GM23338 (cell line): ENCODE results near the gene FILIP1.

Experiments
- CREB1 ChIP-seq: fragments of 250-450 bp; sonication (Bioruptor Pico); IDR thresholded peaks from 2 replicates; pipeline ENCODE4 v1.5.0; 2020; ENCODE audit warnings: low read depth, mild to moderate bottlenecking, moderate library complexity
- CTCF ChIP-seq, 2 experiments: fragments of 200-600 bp in 1 of 2; sonication (generic) in 1 of 2; conservative IDR thresholded peaks; 2 replicates each; pipeline versions ENCODE4 v1.5.1 to v1.6.1; 2016 to 2017; ENCODE audit warnings: antibody characterized with exemption in 2 of 2, low read depth in 2 of 2, mild to moderate bottlenecking in 2 of 2, moderate library complexity in 1 of 2
- ETS1 ChIP-seq: IDR thresholded peaks from 2 replicates; pipeline ENCODE4 v1.6.1; 2016; ENCODE audit warnings: antibody characterized with exemption
- EZH2 ChIP-seq: fragments of 200-600 bp; sonication (generic); IDR thresholded peaks from one replicate; pipeline ENCODE4 v1.8.0; 2017; ENCODE audit warnings: antibody characterized with exemption, mild to moderate bottlenecking, low read depth; ENCODE audit not compliant: unreplicated experiment
- EZH2phosphoT487 ChIP-seq: fragments of 200-600 bp; sonication (generic); IDR thresholded peaks from one replicate; pipeline ENCODE4 v1.8.1; 2018; ENCODE audit warnings: antibody characterized with exemption; ENCODE audit not compliant: unreplicated experiment
- JUNB ChIP-seq: IDR thresholded peaks from one replicate; pipeline ENCODE4 v1.6.1; 2016; ENCODE audit warnings: antibody characterized with exemption; ENCODE audit not compliant: unreplicated experiment
- NANOG ChIP-seq: IDR thresholded peaks from 2 replicates; pipeline ENCODE4 v1.6.1; 2016; ENCODE audit warnings: antibody characterized with exemption, borderline replicate concordance
- POLR2AphosphoS5 ChIP-seq: IDR thresholded peaks from 2 replicates; pipeline ENCODE4 v1.6.1; 2016; ENCODE audit warnings: antibody characterized with exemption, low read depth
- TF ChIP-seq, protein P1 (sequence below): IDR thresholded peaks from one replicate; pipeline ENCODE4 v1.6.1; 2018; ENCODE audit warnings: antibody characterized with exemption; ENCODE audit not compliant: unreplicated experiment
- TF ChIP-seq, protein P2 (sequence below): fragments of 250-450 bp; sonication (Bioruptor Pico); IDR thresholded peaks from 2 replicates; pipeline ENCODE4 v1.5.0; 2020; ENCODE audit warnings: mild to moderate bottlenecking, moderate library complexity

- TF ChIP-seq, protein P1, sequence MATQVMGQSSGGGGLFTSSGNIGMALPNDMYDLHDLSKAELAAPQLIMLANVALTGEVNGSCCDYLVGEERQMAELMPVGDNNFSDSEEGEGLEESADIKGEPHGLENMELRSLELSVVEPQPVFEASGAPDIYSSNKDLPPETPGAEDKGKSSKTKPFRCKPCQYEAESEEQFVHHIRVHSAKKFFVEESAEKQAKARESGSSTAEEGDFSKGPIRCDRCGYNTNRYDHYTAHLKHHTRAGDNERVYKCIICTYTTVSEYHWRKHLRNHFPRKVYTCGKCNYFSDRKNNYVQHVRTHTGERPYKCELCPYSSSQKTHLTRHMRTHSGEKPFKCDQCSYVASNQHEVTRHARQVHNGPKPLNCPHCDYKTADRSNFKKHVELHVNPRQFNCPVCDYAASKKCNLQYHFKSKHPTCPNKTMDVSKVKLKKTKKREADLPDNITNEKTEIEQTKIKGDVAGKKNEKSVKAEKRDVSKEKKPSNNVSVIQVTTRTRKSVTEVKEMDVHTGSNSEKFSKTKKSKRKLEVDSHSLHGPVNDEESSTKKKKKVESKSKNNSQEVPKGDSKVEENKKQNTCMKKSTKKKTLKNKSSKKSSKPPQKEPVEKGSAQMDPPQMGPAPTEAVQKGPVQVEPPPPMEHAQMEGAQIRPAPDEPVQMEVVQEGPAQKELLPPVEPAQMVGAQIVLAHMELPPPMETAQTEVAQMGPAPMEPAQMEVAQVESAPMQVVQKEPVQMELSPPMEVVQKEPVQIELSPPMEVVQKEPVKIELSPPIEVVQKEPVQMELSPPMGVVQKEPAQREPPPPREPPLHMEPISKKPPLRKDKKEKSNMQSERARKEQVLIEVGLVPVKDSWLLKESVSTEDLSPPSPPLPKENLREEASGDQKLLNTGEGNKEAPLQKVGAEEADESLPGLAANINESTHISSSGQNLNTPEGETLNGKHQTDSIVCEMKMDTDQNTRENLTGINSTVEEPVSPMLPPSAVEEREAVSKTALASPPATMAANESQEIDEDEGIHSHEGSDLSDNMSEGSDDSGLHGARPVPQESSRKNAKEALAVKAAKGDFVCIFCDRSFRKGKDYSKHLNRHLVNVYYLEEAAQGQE = no peak
- TF ChIP-seq CTCF (conservative IDR thresholded peaks at IDR 0.05; ENCODE audit: low read depth in 2 of 2) (no peak), EZH2 (no peak), ETS1 (no peak), JUNB (no peak), POLR2AphosphoS5 (no peak), NANOG (no peak), CREB1 (CRISPR knock-in tag) (no peak), EZH2phosphoT487 (no peak)
- TF ChIP-seq, protein P2, sequence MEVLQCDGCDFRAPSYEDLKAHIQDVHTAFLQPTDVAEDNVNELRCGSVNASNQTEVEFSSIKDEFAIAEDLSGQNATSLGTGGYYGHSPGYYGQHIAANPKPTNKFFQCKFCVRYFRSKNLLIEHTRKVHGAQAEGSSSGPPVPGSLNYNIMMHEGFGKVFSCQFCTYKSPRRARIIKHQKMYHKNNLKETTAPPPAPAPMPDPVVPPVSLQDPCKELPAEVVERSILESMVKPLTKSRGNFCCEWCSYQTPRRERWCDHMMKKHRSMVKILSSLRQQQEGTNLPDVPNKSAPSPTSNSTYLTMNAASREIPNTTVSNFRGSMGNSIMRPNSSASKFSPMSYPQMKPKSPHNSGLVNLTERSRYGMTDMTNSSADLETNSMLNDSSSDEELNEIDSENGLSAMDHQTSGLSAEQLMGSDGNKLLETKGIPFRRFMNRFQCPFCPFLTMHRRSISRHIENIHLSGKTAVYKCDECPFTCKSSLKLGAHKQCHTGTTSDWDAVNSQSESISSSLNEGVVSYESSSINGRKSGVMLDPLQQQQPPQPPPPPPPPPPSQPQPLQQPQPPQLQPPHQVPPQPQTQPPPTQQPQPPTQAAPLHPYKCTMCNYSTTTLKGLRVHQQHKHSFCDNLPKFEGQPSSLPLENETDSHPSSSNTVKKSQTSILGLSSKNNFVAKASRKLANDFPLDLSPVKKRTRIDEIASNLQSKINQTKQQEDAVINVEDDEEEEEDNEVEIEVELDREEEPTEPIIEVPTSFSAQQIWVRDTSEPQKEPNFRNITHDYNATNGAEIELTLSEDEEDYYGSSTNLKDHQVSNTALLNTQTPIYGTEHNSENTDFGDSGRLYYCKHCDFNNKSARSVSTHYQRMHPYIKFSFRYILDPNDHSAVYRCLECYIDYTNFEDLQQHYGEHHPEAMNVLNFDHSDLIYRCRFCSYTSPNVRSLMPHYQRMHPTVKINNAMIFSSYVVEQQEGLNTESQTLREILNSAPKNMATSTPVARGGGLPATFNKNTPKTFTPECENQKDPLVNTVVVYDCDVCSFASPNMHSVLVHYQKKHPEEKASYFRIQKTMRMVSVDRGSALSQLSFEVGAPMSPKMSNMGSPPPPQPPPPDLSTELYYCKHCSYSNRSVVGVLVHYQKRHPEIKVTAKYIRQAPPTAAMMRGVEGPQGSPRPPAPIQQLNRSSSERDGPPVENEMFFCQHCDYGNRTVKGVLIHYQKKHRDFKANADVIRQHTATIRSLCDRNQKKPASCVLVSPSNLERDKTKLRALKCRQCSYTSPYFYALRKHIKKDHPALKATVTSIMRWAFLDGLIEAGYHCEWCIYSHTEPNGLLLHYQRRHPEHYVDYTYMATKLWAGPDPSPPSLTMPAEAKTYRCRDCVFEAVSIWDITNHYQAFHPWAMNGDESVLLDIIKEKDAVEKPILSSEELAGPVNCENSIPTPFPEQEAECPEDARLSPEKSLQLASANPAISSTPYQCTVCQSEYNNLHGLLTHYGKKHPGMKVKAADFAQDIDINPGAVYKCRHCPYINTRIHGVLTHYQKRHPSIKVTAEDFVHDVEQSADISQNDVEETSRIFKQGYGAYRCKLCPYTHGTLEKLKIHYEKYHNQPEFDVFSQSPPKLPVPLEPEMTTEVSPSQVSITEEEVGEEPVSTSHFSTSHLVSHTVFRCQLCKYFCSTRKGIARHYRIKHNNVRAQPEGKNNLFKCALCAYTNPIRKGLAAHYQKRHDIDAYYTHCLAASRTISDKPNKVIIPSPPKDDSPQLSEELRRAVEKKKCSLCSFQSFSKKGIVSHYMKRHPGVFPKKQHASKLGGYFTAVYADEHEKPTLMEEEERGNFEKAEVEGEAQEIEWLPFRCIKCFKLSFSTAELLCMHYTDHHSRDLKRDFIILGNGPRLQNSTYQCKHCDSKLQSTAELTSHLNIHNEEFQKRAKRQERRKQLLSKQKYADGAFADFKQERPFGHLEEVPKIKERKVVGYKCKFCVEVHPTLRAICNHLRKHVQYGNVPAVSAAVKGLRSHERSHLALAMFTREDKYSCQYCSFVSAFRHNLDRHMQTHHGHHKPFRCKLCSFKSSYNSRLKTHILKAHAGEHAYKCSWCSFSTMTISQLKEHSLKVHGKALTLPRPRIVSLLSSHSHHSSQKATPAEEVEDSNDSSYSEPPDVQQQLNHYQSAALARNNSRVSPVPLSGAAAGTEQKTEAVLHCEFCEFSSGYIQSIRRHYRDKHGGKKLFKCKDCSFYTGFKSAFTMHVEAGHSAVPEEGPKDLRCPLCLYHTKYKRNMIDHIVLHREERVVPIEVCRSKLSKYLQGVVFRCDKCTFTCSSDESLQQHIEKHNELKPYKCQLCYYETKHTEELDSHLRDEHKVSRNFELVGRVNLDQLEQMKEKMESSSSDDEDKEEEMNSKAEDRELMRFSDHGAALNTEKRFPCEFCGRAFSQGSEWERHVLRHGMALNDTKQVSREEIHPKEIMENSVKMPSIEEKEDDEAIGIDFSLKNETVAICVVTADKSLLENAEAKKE (CRISPR knock-in tag) = no peak
Measured at GRCh38 chr6:75499640-75500039, 6.0 kb upstream of the FILIP1 start.
